Measurements from ENCODE around the gene INHBE.
"Not testable (repeated sequence)": the region's sequence is repeated elsewhere in the genome, so short reads cannot be mapped to it uniquely, and the experiment has no call there.

The INHBE gene, protein sequence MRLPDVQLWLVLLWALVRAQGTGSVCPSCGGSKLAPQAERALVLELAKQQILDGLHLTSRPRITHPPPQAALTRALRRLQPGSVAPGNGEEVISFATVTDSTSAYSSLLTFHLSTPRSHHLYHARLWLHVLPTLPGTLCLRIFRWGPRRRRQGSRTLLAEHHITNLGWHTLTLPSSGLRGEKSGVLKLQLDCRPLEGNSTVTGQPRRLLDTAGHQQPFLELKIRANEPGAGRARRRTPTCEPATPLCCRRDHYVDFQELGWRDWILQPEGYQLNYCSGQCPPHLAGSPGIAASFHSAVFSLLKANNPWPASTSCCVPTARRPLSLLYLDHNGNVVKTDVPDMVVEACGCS

DNA sequence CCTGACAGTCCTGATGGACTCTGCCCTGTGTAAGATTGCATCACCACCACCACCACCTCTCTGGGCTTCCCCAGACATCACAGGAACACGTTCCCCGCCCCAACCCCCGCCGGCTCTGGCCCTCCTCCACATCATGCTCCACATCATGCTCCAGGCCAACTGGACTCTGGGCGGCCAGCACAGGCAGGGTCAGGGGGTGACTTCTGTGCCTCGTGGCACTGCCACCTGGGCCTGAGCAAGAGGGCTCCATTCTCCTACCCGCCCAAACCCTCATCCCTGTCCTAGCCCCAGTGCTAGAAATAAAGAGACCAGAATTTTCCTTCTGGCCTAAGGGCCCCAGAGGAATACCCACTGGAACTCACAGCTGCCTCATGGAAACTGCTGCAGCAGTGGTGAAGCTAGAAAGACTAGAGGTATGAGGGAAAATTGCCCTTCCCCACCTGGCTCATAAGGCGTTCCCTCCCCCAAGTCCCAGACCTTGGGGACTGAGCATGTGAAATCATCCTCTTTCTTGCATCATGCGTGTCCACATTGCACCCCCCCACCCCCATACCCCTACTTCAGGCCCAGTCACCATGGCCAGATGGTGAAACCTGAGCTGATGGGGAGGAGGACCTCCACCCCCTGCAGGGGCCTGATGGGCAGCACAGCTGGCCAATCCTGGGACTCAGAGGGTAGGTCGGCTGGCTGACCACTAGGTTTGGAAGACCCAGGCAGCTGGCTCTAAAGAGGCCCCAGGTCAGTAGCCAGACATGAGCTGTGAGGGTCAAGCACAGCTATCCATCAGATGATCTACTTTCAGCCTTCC is at the start of gene INHBE:
Gene INHBE, plus strand, starts transcription at position 742 of the 808 bp plus-strand sequence. CDS start 230 bp downstream, outside the sequence.
- ATAC-seq (ENCODE audit: low read depth) (no peak), DNase-seq (ENCODE audit: low spot score in 2 of 2) (no peak)
- H3K27ac Mint-ChIP-seq: peak within 1 kb of the TSS; percentile 9
- peaks cover 1% of the 10 kb centered on the region for H3K27me3 Mint-ChIP-seq
- H3K9me3 Mint-ChIP-seq: no peaks in the 10 kb centered on the region
- H3K4me1 Mint-ChIP-seq: peaks cover 22% of the 10 kb centered on the region
- H3K4me3 Mint-ChIP-seq: peak within 1 kb of the TSS; percentile 84
- H3K36me3 Mint-ChIP-seq: no peaks in the 10 kb centered on the region

DNA sequence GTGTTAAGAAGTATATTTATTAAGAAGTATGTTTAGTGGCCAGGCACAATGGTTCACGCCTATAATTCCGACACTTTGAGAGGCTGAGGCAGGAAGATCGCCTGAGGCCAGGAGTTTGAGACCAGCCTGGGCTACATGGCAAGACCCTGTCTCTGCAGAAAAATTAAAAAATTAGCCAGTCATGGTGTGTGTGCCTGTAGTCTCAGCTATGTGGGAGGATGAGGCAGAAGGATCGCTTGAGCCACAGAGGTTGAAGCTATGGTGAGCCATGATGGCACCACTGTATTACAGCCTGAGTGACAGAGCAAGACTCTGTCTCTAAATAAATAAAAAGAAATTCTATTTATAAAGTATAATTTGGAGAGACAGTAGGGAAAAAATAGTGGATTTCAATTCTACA is 44.6 kb upstream of the INHBE start:
- H3K27me3 Mint-ChIP-seq: no peaks in the 10 kb centered on the region
- peaks cover 13% of the 10 kb centered on the region for H3K4me1 Mint-ChIP-seq
- ATAC-seq (ENCODE audit: low read depth) (no peak), DNase-seq (ENCODE audit: low spot score in 2 of 2) (no peak)
- H3K9me3 Mint-ChIP-seq: no peaks in the 10 kb centered on the region
- no peak overlapping the region for H3K27ac Mint-ChIP-seq
- no peak overlapping the region for H3K4me3 Mint-ChIP-seq
- peaks cover 6% of the 10 kb centered on the region for H3K36me3 Mint-ChIP-seq

DNA sequence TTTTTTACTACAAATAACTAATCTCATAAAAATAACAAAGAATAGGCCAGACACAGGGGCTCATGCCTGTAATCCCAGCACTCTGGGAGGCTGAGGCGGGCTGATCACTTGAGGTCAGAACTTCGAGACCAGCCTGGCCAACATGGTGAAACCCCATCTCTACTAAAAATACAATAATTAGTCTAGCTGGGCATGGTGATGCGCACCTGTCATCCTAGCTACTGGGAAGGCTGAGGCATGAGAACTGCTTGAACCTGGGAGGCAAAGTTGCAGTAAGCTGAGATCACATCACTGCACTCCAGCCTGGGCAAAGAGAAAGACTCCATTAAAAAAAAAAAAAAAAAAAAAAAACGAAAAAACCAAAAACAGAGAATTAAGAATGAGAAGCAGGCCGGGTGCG is 40.9 kb upstream of the INHBE start:
- not testable (repeated sequence) for H3K4me3 Mint-ChIP-seq; ATAC-seq (ENCODE audit: low read depth); DNase-seq (ENCODE audit: low spot score in 2 of 2); H3K27ac Mint-ChIP-seq; H3K27me3 Mint-ChIP-seq; H3K36me3 Mint-ChIP-seq; H3K9me3 Mint-ChIP-seq
- peaks cover 21% of the 10 kb centered on the region for H3K4me1 Mint-ChIP-seq

DNA sequence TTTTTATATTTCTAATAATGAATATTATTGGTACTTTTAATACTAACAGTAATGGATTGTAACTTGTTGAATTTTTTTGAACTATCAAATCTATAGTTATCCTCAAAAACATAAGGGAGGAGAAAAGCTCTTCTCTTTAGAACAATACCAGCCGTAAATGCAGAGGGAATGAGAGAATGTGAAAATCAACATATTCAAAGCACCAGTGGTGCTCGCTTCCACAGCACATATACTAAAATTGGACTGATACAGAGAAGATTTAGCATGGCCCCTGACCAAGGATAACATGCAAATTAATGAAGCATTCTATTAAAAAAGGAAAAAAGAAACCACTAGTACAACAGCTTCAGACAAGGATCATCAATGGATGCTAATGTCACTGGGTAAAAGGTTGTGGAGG is 40.0 kb upstream of the INHBE start:
- DNase-seq (ENCODE audit: low spot score in 2 of 2) (no peak), ATAC-seq (ENCODE audit: low read depth) (no peak)
- H3K27me3 Mint-ChIP-seq: no peaks in the 10 kb centered on the region
- peaks cover 9% of the 10 kb centered on the region for H3K36me3 Mint-ChIP-seq
- H3K4me3 Mint-ChIP-seq: no peak overlapping the region
- peaks cover 26% of the 10 kb centered on the region for H3K4me1 Mint-ChIP-seq
- peak overlapping the region; percentile 62 for H3K27ac Mint-ChIP-seq
- H3K9me3 Mint-ChIP-seq: no peaks in the 10 kb centered on the region

DNA sequence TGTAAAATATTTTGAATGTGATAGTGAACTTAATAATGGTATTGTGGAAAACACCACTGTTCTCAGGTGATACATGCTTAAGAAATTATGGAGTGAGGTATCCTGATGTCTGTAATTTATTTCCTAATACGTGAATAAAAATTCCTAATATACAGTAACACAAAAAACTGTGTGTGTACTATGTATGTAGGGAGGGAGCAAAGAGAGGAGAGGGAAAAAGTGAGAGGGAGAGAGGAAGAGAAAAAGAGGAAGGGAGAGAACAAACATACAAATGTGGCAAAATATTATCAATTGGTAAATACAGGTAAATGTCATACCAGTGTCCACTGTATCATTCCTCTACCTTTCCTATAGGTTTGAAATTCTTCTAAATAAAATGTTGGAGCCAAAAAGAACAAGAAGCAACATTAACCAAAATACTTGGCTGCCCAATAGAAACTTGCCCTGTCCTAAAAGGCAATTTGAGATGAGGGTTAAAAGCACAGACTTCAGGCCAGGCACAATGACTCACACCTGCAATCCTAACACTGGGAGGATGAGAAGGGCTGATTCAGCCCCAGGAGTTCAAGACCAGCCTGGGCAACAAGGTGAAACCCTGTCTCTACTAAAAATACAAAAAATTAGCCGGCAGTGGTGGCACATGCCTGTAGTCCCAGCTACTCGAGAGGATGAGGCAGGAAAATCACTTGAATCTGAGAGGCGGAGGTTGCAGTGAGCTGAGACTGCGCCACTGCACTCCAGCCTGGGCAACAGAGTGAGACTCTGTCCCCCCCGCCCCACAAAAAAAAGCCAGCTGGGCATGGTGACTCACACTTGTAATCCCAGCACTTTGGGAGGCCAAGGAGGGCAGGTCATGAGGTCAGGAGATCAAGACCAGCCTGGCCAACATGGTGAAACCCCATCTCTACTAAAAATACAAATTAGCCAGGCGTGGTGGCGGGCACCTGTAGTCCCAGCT is 38.8 kb upstream of the INHBE start:
- Mint-ChIP-seq H3K27me3 (no peaks in the 10 kb centered on the region), H3K4me1 (peaks cover 27% of the 10 kb centered on the region), H3K36me3 (peaks cover 16% of the 10 kb centered on the region)

DNA sequence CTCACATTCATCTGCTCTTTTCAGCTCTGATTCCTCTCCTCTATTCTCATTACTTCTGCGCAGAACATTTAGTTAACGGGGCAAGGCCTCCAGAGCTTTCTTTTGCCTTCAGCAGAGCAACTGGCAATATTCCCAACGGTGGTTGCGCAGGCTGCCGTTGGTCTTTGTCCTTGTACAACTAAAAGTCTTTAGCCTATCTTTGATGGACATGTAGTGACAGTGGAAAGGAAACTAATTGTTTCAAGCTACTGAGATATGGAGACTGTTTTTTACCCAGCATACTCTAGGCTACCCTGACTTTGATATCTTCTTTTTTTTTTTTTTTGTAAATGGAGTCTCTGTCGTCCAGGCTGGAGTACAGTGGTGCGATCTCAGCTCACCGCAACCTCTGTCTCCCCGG is 36.9 kb upstream of the INHBE start:
- Mint-ChIP-seq H3K4me1 (peaks cover 30% of the 10 kb centered on the region), H3K27me3 (no peaks in the 10 kb centered on the region), H3K36me3 (peaks cover 22% of the 10 kb centered on the region), H3K4me3 (no peak overlapping the region), H3K27ac (no peak overlapping the region), H3K9me3 (no peaks in the 10 kb centered on the region)
- ATAC-seq (ENCODE audit: low read depth) (no peak), DNase-seq (ENCODE audit: low spot score in 2 of 2) (no peak)

More for the DNA sequence above, 38.8 kb upstream of the INHBE start:
- DNase-seq (ENCODE audit: low spot score in 2 of 2): no peak
- ATAC-seq (ENCODE audit: low read depth): no peak
- peak overlapping the region; percentile 62 for H3K27ac Mint-ChIP-seq
- H3K9me3 Mint-ChIP-seq: no peaks in the 10 kb centered on the region
- H3K4me3 Mint-ChIP-seq: no peak overlapping the region

DNA sequence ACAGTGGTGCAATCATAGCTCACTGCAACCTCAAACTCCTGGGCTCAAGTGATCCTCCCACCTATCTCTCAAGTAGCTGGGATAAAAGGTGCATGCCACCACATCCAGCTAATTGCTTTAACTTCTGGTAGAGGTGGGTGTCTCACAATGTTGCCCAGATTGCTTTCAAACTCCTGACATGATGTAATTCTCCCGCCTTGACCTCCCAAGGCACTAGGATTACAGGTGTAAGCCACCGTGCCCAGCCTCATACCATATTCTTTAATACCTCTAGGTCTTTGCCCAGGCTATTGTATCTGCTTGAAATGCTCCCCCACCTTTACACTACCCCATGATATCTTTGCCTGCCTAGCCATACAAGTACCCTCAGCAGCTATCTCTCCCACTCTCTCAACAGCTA is 35.6 kb upstream of the INHBE start:
- Mint-ChIP-seq H3K27ac (no peak overlapping the region), H3K9me3 (no peaks in the 10 kb centered on the region), H3K4me1 (peaks cover 32% of the 10 kb centered on the region), H3K36me3 (peaks cover 23% of the 10 kb centered on the region), H3K27me3 (no peaks in the 10 kb centered on the region), H3K4me3 (no peak overlapping the region)
- no peak for ATAC-seq (ENCODE audit: low read depth)
- no peak for DNase-seq (ENCODE audit: low spot score in 2 of 2)

DNA sequence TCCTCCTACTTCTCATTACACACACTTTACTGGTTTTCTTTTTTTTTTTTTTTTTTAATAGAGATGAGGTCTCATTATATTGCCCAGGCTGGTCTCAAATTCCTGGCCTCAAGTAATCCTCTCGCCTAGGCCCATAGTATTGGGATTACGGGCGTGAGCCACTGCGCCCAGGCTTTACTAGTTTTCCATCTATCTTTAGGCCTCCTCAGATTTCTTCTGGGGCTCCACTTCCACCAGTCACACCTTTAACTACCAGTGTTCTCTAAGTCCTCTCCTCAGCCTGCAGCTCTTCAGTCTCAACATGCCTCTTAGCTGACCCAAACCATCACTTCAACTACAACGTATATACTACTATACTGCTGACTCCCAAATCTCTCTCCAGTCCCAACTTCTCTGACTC is 34.6 kb upstream of the INHBE start:
- no peaks in the 10 kb centered on the region for H3K9me3 Mint-ChIP-seq
- H3K4me1 Mint-ChIP-seq: peaks cover 27% of the 10 kb centered on the region
- DNase-seq (ENCODE audit: low spot score in 2 of 2) (no peak), ATAC-seq (ENCODE audit: low read depth) (no peak)
- H3K36me3 Mint-ChIP-seq: peaks cover 23% of the 10 kb centered on the region
- no peak overlapping the region for H3K4me3 Mint-ChIP-seq
- peak overlapping the region; percentile 32 for H3K27ac Mint-ChIP-seq
- no peaks in the 10 kb centered on the region for H3K27me3 Mint-ChIP-seq

DNA sequence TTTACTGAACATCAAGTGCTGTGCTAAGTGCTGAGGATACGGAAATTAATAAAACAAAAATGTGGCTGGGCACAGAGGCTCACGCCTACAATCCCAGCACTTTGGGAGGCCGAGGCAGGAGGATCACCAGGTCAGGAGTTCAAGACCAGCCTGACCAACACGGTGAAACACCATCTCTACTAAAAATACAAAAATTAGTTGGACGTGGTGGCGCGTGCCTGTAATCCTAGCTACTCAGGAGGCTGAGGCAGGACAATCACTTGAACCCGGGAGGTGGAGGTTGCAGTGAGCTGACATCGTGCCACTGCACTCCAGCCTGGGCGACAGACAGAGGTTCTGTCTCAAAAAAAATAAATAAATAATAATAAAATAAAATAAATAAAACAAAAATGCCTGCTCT is 28.2 kb upstream of the INHBE start:
- H3K4me3 Mint-ChIP-seq; H3K27me3 Mint-ChIP-seq; DNase-seq (ENCODE audit: low spot score in 2 of 2); H3K27ac Mint-ChIP-seq; ATAC-seq (ENCODE audit: low read depth); H3K9me3 Mint-ChIP-seq: not testable (repeated sequence)
- H3K4me1 Mint-ChIP-seq: peaks cover 26% of the 10 kb centered on the region
- peaks cover 11% of the 10 kb centered on the region for H3K36me3 Mint-ChIP-seq

DNA sequence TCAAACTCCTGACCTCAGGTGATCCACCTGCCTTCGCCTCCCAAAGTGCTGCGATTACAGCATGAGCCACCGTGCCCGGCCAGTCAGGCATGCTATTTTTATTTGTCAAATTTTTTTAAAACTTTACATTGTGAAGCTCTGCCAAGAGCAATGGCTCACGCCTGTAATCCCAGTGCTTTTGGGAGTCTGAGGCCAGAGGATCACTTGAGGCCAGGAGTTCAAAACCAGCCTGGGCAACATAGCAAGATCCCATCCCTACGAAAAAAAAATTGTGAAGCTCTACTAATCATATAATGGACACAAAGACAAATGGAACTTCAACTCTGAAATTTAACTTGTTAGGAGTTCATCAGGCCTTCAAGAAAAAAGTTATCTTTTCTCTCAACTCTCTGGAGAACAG is 26.1 kb upstream of the INHBE start:
- H3K4me3 Mint-ChIP-seq: peak overlapping the region; percentile 75

DNA sequence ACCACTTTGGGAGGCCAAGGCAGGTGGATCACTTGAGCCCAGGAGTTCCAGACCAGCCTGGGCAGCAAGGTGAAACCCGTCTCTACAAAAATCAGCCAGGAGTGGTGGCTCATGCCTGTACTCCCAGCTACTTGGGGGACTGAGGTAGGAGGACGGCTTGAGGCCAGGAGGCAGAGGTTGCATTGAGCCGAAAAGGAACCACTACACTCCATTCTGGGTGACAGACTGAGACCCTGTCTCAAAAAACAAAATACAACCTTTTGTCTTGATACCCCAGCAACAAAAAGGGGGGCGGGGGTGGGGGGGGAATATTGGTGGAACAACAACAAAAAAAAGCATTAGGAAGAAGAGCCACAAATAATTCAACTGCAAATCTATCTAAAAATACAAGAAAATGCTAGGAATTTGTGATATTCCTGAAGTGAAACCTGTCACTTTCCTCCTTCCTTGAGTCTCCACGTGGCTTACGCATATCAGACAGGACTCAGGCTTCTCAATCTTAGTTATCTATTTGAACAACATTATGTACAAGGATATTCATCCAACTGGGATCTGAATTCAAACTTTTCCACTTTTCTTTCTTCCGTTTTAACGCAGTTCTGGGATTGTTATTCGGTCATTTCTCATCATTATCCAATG is 25.5 kb upstream of the INHBE start:
- Mint-ChIP-seq H3K27me3 (no peaks in the 10 kb centered on the region), H3K4me1 (peaks cover 21% of the 10 kb centered on the region), H3K36me3 (peaks cover 2% of the 10 kb centered on the region), H3K27ac (peak overlapping the region; percentile 99), H3K9me3 (no peaks in the 10 kb centered on the region), H3K4me3 (peak overlapping the region; percentile 89)
- DNase-seq (ENCODE audit: low spot score in 2 of 2) (no peak), ATAC-seq (ENCODE audit: low read depth) (no peak)

More for the DNA sequence above, 26.1 kb upstream of the INHBE start:
- no peaks in the 10 kb centered on the region for H3K9me3 Mint-ChIP-seq
- H3K4me1 Mint-ChIP-seq: peaks cover 23% of the 10 kb centered on the region
- ATAC-seq (ENCODE audit: low read depth) (no peak), DNase-seq (ENCODE audit: low spot score in 2 of 2) (no peak)
- peaks cover 5% of the 10 kb centered on the region for H3K36me3 Mint-ChIP-seq
- no peaks in the 10 kb centered on the region for H3K27me3 Mint-ChIP-seq
- H3K27ac Mint-ChIP-seq: peak overlapping the region; percentile 99

DNA sequence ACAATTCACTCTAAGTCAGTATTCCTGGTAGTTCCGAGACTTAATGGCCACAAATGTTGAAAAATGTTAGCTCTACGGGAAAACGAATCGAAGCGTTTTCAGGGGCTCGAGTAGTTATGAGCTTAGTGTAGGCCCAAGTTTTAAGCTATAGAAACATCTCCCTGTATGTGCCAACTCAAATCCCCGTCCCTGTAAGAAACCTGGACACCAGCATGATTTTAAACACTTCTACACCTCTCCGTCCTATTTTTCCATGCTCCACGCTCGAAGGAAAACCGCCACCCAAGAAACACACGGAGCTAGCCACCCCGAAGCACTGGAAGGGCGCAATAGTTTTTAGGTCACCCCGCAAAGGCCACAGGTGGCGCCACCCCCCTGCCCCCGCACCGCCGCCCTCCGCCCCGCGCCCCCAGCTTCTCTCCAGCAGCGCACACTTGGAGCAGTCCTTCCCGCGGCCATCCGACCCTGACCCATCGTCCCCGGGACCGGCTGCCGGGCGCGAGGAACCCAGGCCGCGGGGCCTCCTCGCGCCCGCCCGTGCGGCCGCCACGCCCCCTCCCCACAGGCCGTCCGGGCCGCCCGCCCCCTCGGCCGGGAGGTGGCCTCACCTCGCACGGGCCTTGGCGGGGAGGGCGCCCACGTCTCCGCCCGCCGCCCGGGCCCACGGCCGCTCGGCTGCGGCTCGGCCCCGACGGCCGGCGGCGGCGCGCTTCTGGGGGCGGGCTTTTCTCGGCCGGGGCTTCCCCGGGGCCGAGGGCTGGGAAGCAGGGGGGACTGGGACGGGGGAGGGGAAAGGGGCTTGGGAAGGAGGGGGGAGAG is 24.8 kb upstream of the INHBE start:
- peaks cover 2% of the 10 kb centered on the region for H3K36me3 Mint-ChIP-seq
- peak in 1 of 2 donors; percentile 73 for DNase-seq (ENCODE audit: low spot score in 2 of 2)
- ATAC-seq (ENCODE audit: low read depth): peak; percentile 67
- peak overlapping the region; percentile 99 for H3K27ac Mint-ChIP-seq
- no peaks in the 10 kb centered on the region for H3K9me3 Mint-ChIP-seq
- peaks cover 21% of the 10 kb centered on the region for H3K4me1 Mint-ChIP-seq
- no peaks in the 10 kb centered on the region for H3K27me3 Mint-ChIP-seq
- peak overlapping the region; percentile 90 for H3K4me3 Mint-ChIP-seq

Data from memory B cell (primary cell).